Panc1 (cell line): ENCODE results near the gene STX3. TPM values are rescaled to one million over a fixed set of nuclear protein-coding genes. Genes with fewer than 3 reads are reported as not detected.
"Not testable (repeated sequence)": the region's sequence is repeated elsewhere in the genome, so short reads cannot be mapped to it uniquely, and the experiment has no call there.

Source experiments
- ATAC-seq: fragments of 200-7000 bp; cut with Tn5 transposase; 2 replicates; pipeline ENCODE4 v1.9.1; 2020; ENCODE audit warnings: mild to moderate bottlenecking, moderate library complexity
- BruUV-seq: library from RNA; stranded (reverse); fragments of 400-500 nt; replicated peaks from 2 replicates; lab custom pipeline; 2021; lab: Mats Ljungman, UMichigan
- CTCF ChIA-PET: fragments of 300-600 bp; sonication (Branson Sonifier 250); formaldehyde crosslinking; loops from one replicate; lab custom pipeline; 2022; ENCODE audit warnings: antibody characterized with exemption; lab: Charles Lee
- POLR2A ChIA-PET: fragments of 300-600 bp; sonication (Branson Sonifier 250); formaldehyde crosslinking; loops from one replicate; lab custom pipeline; 2022; ENCODE audit warnings: antibody characterized with exemption; lab: Charles Lee
- DNase-seq: peaks from one replicate; pipeline ENCODE4 v3.0.0-alpha.2; 2010; ENCODE audit warnings: low read depth, low spot score
- H3K27ac ChIP-seq: 2 replicates; pipeline ENCODE4 v1.5.1; 2011; ENCODE audit warnings: mild to moderate bottlenecking, low read length, inconsistent platforms
- H3K27me3 ChIP-seq: fragments of 200-500 bp; sonication (Bioruptor generic); 2 replicates; pipeline ENCODE4 v1.6.0; 2014; ENCODE audit warnings: low read length, inconsistent platforms; ENCODE audit not compliant: control insufficient read depth, insufficient read depth
- H3K36me3 ChIP-seq: fragments of 200-500 bp; sonication (Bioruptor generic); 2 replicates; pipeline ENCODE4 v1.5.1; 2014; ENCODE audit warnings: inconsistent platforms, mild to moderate bottlenecking, low read length, moderate library complexity; ENCODE audit not compliant: control insufficient read depth, insufficient read depth
- H3K4me1 ChIP-seq: 2 replicates; pipeline ENCODE4 v1.5.1; 2011; ENCODE audit warnings: inconsistent platforms, mild to moderate bottlenecking, low read length, moderate library complexity; ENCODE audit not compliant: control insufficient read depth, insufficient read depth
- H3K4me3 ChIP-seq, 2 experiments: 2 replicates each; pipeline ENCODE4 v1.5.1; 2011 to 2012; ENCODE audit warnings: low read depth in 2 of 2, low read length in 2 of 2, mild to moderate bottlenecking in 2 of 2, inconsistent platforms in 1 of 2, moderate library complexity in 1 of 2
- H3K9me3 ChIP-seq: fragments of 200-500 bp; sonication (Bioruptor generic); 2 replicates; pipeline ENCODE4 v1.5.1; 2014; ENCODE audit warnings: low read depth, mild to moderate bottlenecking, inconsistent platforms, low read length, moderate library complexity; ENCODE audit not compliant: control insufficient read depth, insufficient read depth
- POLR2AphosphoS5 ChIP-seq: IDR thresholded peaks from 2 replicates; pipeline ENCODE4 v1.6.1; 2012; ENCODE audit warnings: mild to moderate bottlenecking, low read depth, low read length, moderate library complexity
- SIN3A ChIP-seq: IDR thresholded peaks from 2 replicates; pipeline ENCODE4 v1.6.1; 2012; ENCODE audit warnings: low read depth, mild to moderate bottlenecking, low read length, moderate library complexity, borderline replicate concordance; ENCODE audit not compliant: insufficient read depth
- TCF7L2 ChIP-seq: IDR thresholded peaks from 2 replicates; pipeline ENCODE4 v1.6.1; 2011; ENCODE audit warnings: mild to moderate bottlenecking, low read depth, low read length, inconsistent platforms
- in situ Hi-C: cut with HindIII; loops from 2 replicates; pipeline ENCODE4 v1.10.0; 2016; ENCODE audit warnings: low sequenced_read_pairs, low pct_unique_long_range_greater_than_20kb
- intact Hi-C: fragments of 100-400 bp; cut with micrococcal nuclease; formaldehyde crosslinking; loops from one replicate; pipeline ENCODE4 v1.10.0; 2022; ENCODE audit not compliant: unreplicated experiment
- total RNA-seq: library from RNA; stranded (reverse); gene quantifications from one replicate; pipeline ENCODE4 v1.2.1, GENCODE V29; 2021; ENCODE audit not compliant: unreplicated experiment
- TF ChIP-seq, protein P1 (sequence below): fragments of 450-650 bp; IDR thresholded peaks from 2 replicates; pipeline ENCODE4 v1.5.1; 2017; ENCODE audit warnings: mild to moderate bottlenecking
- TF ChIP-seq, protein P2 (sequence below), 2 experiments: IDR thresholded peaks; 2 replicates each; pipeline ENCODE4 v1.6.1; 2011 to 2012; ENCODE audit warnings: low read depth in 2 of 2, control low read depth in 1 of 2, low read length in 1 of 2, mild to moderate bottlenecking in 1 of 2, moderate library complexity in 1 of 2; ENCODE audit not compliant: insufficient read depth in 1 of 2

STX3 gene
- total RNA-seq, 1 experiment from 2014 or later, result 34.8 TPM

DNA sequence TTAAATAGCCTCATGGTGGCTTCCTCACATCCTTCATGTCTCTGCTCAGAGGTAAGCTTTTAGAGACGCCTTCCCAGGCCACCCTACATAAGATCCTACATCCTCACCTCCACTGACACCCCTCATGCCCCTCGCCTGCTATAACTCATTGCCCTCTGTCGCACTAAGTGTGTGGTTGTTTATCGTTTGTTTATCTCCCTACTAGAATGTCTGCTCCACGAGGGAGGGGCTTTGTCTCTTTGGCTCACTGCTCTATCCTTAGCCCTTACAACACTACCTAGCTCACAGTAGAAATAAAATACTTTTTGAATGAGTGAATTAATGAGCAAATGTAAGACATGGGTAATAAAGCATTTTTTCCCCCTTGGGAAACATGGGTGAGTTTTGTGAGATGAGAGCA, 91.4 kb downstream of the STX3 start:
- ChIA-PET POLR2A (no interaction called here), CTCF (no interaction called here)
- H3K27me3 ChIP-seq, result no peaks in the 10 kb centered on the region
- intact Hi-C loops, result no loop called here
- no peak for TF ChIP-seq TCF7L2
- TF ChIP-seq, protein P1, sequence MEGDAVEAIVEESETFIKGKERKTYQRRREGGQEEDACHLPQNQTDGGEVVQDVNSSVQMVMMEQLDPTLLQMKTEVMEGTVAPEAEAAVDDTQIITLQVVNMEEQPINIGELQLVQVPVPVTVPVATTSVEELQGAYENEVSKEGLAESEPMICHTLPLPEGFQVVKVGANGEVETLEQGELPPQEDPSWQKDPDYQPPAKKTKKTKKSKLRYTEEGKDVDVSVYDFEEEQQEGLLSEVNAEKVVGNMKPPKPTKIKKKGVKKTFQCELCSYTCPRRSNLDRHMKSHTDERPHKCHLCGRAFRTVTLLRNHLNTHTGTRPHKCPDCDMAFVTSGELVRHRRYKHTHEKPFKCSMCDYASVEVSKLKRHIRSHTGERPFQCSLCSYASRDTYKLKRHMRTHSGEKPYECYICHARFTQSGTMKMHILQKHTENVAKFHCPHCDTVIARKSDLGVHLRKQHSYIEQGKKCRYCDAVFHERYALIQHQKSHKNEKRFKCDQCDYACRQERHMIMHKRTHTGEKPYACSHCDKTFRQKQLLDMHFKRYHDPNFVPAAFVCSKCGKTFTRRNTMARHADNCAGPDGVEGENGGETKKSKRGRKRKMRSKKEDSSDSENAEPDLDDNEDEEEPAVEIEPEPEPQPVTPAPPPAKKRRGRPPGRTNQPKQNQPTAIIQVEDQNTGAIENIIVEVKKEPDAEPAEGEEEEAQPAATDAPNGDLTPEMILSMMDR, result no peak
- TF ChIP-seq, protein P2, sequence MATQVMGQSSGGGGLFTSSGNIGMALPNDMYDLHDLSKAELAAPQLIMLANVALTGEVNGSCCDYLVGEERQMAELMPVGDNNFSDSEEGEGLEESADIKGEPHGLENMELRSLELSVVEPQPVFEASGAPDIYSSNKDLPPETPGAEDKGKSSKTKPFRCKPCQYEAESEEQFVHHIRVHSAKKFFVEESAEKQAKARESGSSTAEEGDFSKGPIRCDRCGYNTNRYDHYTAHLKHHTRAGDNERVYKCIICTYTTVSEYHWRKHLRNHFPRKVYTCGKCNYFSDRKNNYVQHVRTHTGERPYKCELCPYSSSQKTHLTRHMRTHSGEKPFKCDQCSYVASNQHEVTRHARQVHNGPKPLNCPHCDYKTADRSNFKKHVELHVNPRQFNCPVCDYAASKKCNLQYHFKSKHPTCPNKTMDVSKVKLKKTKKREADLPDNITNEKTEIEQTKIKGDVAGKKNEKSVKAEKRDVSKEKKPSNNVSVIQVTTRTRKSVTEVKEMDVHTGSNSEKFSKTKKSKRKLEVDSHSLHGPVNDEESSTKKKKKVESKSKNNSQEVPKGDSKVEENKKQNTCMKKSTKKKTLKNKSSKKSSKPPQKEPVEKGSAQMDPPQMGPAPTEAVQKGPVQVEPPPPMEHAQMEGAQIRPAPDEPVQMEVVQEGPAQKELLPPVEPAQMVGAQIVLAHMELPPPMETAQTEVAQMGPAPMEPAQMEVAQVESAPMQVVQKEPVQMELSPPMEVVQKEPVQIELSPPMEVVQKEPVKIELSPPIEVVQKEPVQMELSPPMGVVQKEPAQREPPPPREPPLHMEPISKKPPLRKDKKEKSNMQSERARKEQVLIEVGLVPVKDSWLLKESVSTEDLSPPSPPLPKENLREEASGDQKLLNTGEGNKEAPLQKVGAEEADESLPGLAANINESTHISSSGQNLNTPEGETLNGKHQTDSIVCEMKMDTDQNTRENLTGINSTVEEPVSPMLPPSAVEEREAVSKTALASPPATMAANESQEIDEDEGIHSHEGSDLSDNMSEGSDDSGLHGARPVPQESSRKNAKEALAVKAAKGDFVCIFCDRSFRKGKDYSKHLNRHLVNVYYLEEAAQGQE (IDR thresholded peaks at IDR 0.05; ENCODE audit: insufficient read depth in 1 of 2, low read depth in 2 of 2, low read length in 1 of 2), result no peak
- no peak for TF ChIP-seq POLR2AphosphoS5
- no peak for TF ChIP-seq SIN3A
- H3K4me3 ChIP-seq, result no peak overlapping the region
- H3K27ac ChIP-seq, result no peak overlapping the region
- DNase-seq (no peak), ATAC-seq (no peak)
- no TSS peak for BruUV-seq
- in situ Hi-C loops, result no loop called here
- H3K36me3 ChIP-seq, result no peaks in the 10 kb centered on the region
- H3K4me1 ChIP-seq, result no peaks in the 10 kb centered on the region
- H3K9me3 ChIP-seq, result no peaks in the 10 kb centered on the region

DNA sequence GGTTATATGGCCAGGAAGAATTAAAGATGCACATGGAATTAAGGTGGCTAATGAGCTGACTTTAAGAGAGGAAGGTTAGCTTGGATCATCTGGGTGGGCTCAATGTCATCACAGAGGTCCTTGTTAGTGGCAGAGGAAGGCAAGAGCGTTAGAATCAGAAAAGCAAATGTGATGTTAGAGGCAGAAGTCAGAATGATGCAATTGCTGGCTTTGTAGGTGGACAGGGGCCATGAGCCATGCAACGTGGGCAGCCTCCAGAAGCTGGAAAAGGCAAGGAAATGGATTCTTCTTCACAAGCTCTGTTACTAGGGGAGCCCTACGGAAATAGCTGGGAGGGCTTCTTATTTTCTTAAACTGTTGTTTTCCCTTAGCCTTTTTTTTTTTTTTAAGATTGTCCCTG, 92.5 kb downstream of the STX3 start:
- in situ Hi-C loops (no loop called here), intact Hi-C loops (no loop called here)
- no peak for DNase-seq
- Histone ChIP-seq H3K27ac (no peak overlapping the region), H3K27me3 (no peaks in the 10 kb centered on the region), H3K9me3 (no peaks in the 10 kb centered on the region), H3K36me3 (no peaks in the 10 kb centered on the region), H3K4me1 (no peaks in the 10 kb centered on the region), H3K4me3 (no peak overlapping the region)
- POLR2A ChIA-PET, result no interaction called here
- CTCF ChIA-PET, result no interaction called here
- ATAC-seq, result no peak
- no peak for TF ChIP-seq POLR2AphosphoS5
- TF ChIP-seq SIN3A, result no peak
- TF ChIP-seq, protein P2 (IDR thresholded peaks at IDR 0.05; ENCODE audit: insufficient read depth in 1 of 2, low read depth in 2 of 2, low read length in 1 of 2), result no peak
- TF ChIP-seq TCF7L2, result no peak
- TF ChIP-seq, protein P1, result no peak
- BruUV-seq, result no TSS peak

DNA sequence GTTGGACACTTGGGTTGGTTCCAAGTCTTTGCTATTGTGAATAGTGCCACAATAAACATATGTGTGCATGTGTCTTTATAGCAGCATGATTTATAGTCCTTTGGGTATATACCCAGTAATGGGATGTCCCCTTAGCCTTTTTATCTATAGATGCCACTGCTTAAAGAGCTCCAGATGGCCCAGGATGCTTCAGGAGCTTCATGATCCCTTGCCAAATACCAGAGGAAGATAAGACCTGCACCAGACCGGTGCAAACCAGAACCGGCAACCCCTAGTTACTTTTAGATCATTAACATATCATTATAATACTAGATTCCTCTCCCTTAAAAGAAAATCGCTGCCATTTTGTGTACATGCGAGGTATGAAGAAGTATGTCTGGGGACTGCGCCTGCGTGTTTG, 93.3 kb downstream of the STX3 start:
- CTCF ChIA-PET, H3K27ac ChIP-seq, in situ Hi-C loops, H3K36me3 ChIP-seq, intact Hi-C loops, ATAC-seq, POLR2A ChIA-PET, H3K27me3 ChIP-seq, H3K4me1 ChIP-seq, H3K4me3 ChIP-seq, BruUV-seq, H3K9me3 ChIP-seq, DNase-seq: not testable (repeated sequence)
